ENCODE measurements around the gene GRM7. TPM values are rescaled to one million over a fixed set of nuclear protein-coding genes. Genes with fewer than 3 reads are reported as not detected.

The GRM7 gene
- total and polyA plus RNA-seq, 2 experiments from 2014 or later: 0.62 to 1.7 TPM

- Histone ChIP-seq H3K27ac (no peak overlapping the region), H3K27me3 (no peaks in the 10 kb centered on the region), H3K4me3 (no peak overlapping the region), H3K36me3 (no peaks in the 10 kb centered on the region), H3K4me1 (ENCODE audit: low read depth) (no peaks in the 10 kb centered on the region), H3K9me3 (ENCODE audit: low read depth) (no peaks in the 10 kb centered on the region)
- TF ChIP-seq CTCF (IDR thresholded peaks at IDR 0.05; ENCODE audit: low read depth, low read length): no peak
- no peak for DNase-seq (ENCODE audit: low read depth in 1 of 2, low spot score in 1 of 2)
Observed at GRCh38 chr3:7166460-7166859, 305.5 kb downstream of the GRM7 start.

GRCh38 chr3:7171493-7171892 is 310.6 kb downstream of the GRM7 start:
- Histone ChIP-seq H3K4me3 (no peak overlapping the region), H3K36me3 (no peaks in the 10 kb centered on the region), H3K27me3 (no peaks in the 10 kb centered on the region), H3K9me3 (ENCODE audit: low read depth) (no peaks in the 10 kb centered on the region), H3K4me1 (ENCODE audit: low read depth) (no peaks in the 10 kb centered on the region), H3K27ac (no peak overlapping the region)
- TF ChIP-seq CTCF (IDR thresholded peaks at IDR 0.05; ENCODE audit: low read depth, low read length): no peak
- DNase-seq (ENCODE audit: low read depth in 1 of 2, low spot score in 1 of 2): no peak

GRCh38 chr3:7172996-7173395 is 312.1 kb downstream of the GRM7 start:
- Histone ChIP-seq H3K27me3 (no peaks in the 10 kb centered on the region), H3K4me3 (no peak overlapping the region), H3K4me1 (ENCODE audit: low read depth) (no peaks in the 10 kb centered on the region), H3K36me3 (no peaks in the 10 kb centered on the region), H3K27ac (no peak overlapping the region), H3K9me3 (ENCODE audit: low read depth) (no peaks in the 10 kb centered on the region)
- DNase-seq (ENCODE audit: low read depth in 1 of 2, low spot score in 1 of 2): no peak
- no peak for TF ChIP-seq CTCF (IDR thresholded peaks at IDR 0.05; ENCODE audit: low read depth, low read length)

- Histone ChIP-seq H3K4me1 (ENCODE audit: low read depth) (no peaks in the 10 kb centered on the region), H3K36me3 (no peaks in the 10 kb centered on the region), H3K27ac (no peak overlapping the region), H3K9me3 (ENCODE audit: low read depth) (no peaks in the 10 kb centered on the region), H3K4me3 (no peak overlapping the region), H3K27me3 (no peaks in the 10 kb centered on the region)
- TF ChIP-seq CTCF (IDR thresholded peaks at IDR 0.05; ENCODE audit: low read depth, low read length): no peak
- DNase-seq (ENCODE audit: low read depth in 1 of 2, low spot score in 1 of 2): no peak
Observed at GRCh38 chr3:7188551-7188950, 327.6 kb downstream of the GRM7 start.

GRCh38 chr3:7190095-7190494 is 329.2 kb downstream of the GRM7 start:
- DNase-seq (ENCODE audit: low read depth in 1 of 2, low spot score in 1 of 2): peak in 1 of 2 donors; percentile 2
- no peaks in the 10 kb centered on the region for H3K36me3 ChIP-seq
- TF ChIP-seq CTCF (IDR thresholded peaks at IDR 0.05; ENCODE audit: low read depth, low read length): no peak

GRCh38 chr3:7193269-7193668 is 332.4 kb downstream of the GRM7 start:
- Histone ChIP-seq H3K27ac (no peak overlapping the region), H3K36me3 (no peaks in the 10 kb centered on the region), H3K4me1 (ENCODE audit: low read depth) (no peaks in the 10 kb centered on the region), H3K9me3 (ENCODE audit: low read depth) (no peaks in the 10 kb centered on the region), H3K4me3 (no peak overlapping the region), H3K27me3 (no peaks in the 10 kb centered on the region)
- no peak for TF ChIP-seq CTCF (IDR thresholded peaks at IDR 0.05; ENCODE audit: low read depth, low read length)
- DNase-seq (ENCODE audit: low read depth in 1 of 2, low spot score in 1 of 2): no peak

More at GRCh38 chr3:7190095-7190494, 329.2 kb downstream of the GRM7 start:
- Histone ChIP-seq H3K4me1 (ENCODE audit: low read depth) (no peaks in the 10 kb centered on the region), H3K4me3 (no peak overlapping the region), H3K27ac (no peak overlapping the region), H3K27me3 (no peaks in the 10 kb centered on the region), H3K9me3 (ENCODE audit: low read depth) (no peaks in the 10 kb centered on the region)
